Esophagus muscularis mucosa (tissue), 4 donors: Measurements from ENCODE around the gene SLC35F3. TPM values are rescaled to one million over a fixed set of nuclear protein-coding genes. Genes with fewer than 3 reads are reported as not detected.

Source experiments
- DNase-seq: peaks from one replicate; pipeline ENCODE4 v3.0.0-alpha.2; 2017; ENCODE audit errors: extremely low spot score
- H3K27ac ChIP-seq, 4 donors: fragments of 200-600 bp; sonication (generic); replicated peaks in 1 of 4; 1 replicate in 3 of 4; 2 replicates in 1 of 4; pipeline ENCODE4 v1.5.1; 2016 to 2019; ENCODE audit warnings: mild to moderate bottlenecking in 1 of 4
- H3K27me3 ChIP-seq, 4 donors: fragments of 200-600 bp; sonication (generic); one replicate each; pipeline versions ENCODE4 v1.5.1 to v1.6.0; 2016 to 2019
- H3K36me3 ChIP-seq, 4 donors: fragments of 200-600 bp; sonication (generic); one replicate each; pipeline ENCODE4 v1.5.1; 2016 to 2019
- H3K4me1 ChIP-seq, 4 donors: fragments of 200-600 bp; sonication (generic); one replicate each; pipeline ENCODE4 v1.5.1; 2016 to 2019
- H3K4me3 ChIP-seq, 4 donors: fragments of 200-600 bp; sonication (generic); 1 replicate in 2 of 4; 2 replicates in 2 of 4; pipeline ENCODE4 v1.5.1; 2016 to 2019; ENCODE audit warnings: mild to moderate bottlenecking in 4 of 4, moderate library complexity in 1 of 4
- H3K9me3 ChIP-seq, 4 donors: fragments of 200-600 bp; sonication (generic); 1 replicate in 3 of 4; 2 replicates in 1 of 4; pipeline ENCODE4 v1.5.1; 2016 to 2019
- CTCF ChIP-seq, 3 experiments: fragments of 200-600 bp in 2 of 3; fragments of 450-650 bp in 1 of 3; sonication (generic) in 2 of 3; IDR thresholded peaks; one replicate each; pipeline ENCODE4 v1.5.1; 2017 to 2019; ENCODE audit warnings: antibody characterized with exemption in 3 of 3, mild to moderate bottlenecking in 2 of 3, moderate library complexity in 1 of 3
- EP300 ChIP-seq: sonication (generic); formaldehyde crosslinking; IDR thresholded peaks from one replicate; pipeline ENCODE4 v1.6.1; 2017; ENCODE audit warnings: antibody characterized with exemption
- POLR2A ChIP-seq: fragments of 450-650 bp; IDR thresholded peaks from one replicate; pipeline ENCODE4 v1.6.1; 2017; ENCODE audit warnings: antibody characterized with exemption, moderate library complexity, mild to moderate bottlenecking, low read depth
- POLR2AphosphoS5 ChIP-seq, 2 donors: sonication (generic); formaldehyde crosslinking; IDR thresholded peaks; one replicate each; pipeline ENCODE4 v1.6.1; 2017; ENCODE audit warnings: antibody characterized with exemption in 2 of 2
- WGBS: methylation state at CpG from one replicate; pipeline ENCODE4 v1.1.5; 2018; 5-methylcytosine and 5-hydroxymethylcytosine counted together
- intact Hi-C: fragments of 100-400 bp; cut with DNase I; formaldehyde crosslinking; loops from one replicate; pipeline ENCODE4 v1.15.1; 2023
- total RNA-seq, 4 donors: library from RNA; depleted of rRNA; stranded (reverse); fragments of >200 nt; gene quantifications; one replicate each; pipeline versions ENCODE4 v1.1.0 to v1.2.1, GENCODE V29; 2016

Gene SLC35F3
- total RNA-seq, 4 donors from 2014 or later = 0.34 TPM; not detected in 3

DNA sequence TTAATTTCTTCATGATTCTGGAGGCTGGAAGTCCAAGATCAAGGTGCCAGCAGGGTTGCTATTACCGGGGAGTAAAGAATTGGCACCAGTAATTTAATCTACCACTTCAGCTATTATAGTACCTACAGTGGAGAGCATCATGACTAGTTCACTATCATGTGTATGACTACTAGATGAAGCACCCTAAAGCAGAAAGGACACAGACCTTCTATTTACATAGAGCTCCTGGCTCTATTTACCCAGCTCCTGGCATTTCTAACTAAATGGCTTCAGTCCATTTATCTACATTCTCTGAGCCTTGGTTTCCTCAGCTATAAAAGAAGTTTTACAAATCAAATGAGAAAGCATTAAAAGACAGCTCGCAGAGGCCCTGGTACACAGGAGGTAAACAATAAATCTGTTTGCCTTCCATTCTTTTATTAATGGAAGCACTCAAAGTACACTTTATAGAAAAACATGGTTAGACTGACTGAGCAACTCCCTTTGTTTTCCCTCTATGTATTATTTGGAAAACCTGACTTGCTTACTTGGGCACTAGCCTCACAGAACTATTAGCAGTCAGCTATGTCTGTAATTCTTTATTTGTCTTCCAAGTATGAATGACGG lies 203.0 kb downstream of the SLC35F3 start:
- TF ChIP-seq POLR2AphosphoS5 (IDR thresholded peaks at IDR 0.05) (no peak), CTCF (IDR thresholded peaks at IDR 0.05) (no peak), POLR2A (no peak), EP300 (no peak)
- intact Hi-C loops = no loop called here
- no peak for DNase-seq
- Histone ChIP-seq H3K27ac (no peak overlapping the region), H3K9me3 (peaks cover 0 to 5% (median 2%) of the 10 kb centered on the region in 4 donors), H3K36me3 (no peaks in the 10 kb centered on the region), H3K4me1 (no peaks in the 10 kb centered on the region), H3K27me3 (peaks cover 0 to 33% (median 1%) of the 10 kb centered on the region in 4 donors), H3K4me3 (no peak overlapping the region)
- 84% methylated on average over 3 of the region's 3 CpGs for WGBS

DNA sequence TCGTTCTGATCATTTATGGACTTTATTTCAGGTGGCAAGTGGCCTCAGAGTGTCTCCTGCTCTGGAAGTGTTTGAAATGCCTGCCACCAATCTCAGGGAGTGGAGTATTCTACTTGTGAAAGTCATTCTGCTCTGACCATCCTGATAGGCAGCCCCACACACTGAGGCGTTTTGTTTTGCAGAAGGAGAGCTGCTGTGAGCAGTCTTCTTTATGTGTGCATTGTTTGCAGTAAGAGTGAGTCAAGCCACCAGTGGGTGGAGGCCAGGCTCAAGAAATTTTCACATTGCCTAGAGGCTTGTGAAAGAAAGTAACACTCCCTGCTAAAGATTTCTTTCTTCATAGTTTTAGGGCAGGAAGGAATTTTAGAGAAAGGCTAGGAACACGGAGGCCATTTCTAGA lies 204.4 kb downstream of the SLC35F3 start:
- Histone ChIP-seq H3K9me3 (peaks cover 0 to 5% (median 2%) of the 10 kb centered on the region in 4 donors), H3K4me1 (no peaks in the 10 kb centered on the region), H3K4me3 (no peak overlapping the region), H3K27me3 (peaks cover 0 to 31% (median 0%) of the 10 kb centered on the region in 4 donors), H3K36me3 (no peaks in the 10 kb centered on the region), H3K27ac (no peak overlapping the region)
- 82% methylated on average over 3 of the region's 3 CpGs for WGBS
- intact Hi-C loops = no loop called here
- TF ChIP-seq EP300 (no peak), POLR2A (no peak), POLR2AphosphoS5 (IDR thresholded peaks at IDR 0.05) (no peak), CTCF (IDR thresholded peaks at IDR 0.05) (no peak)
- no peak for DNase-seq

GRCh38 chr1:234109840-234110239 lies 205.4 kb downstream of the SLC35F3 start:
- DNase-seq = no peak
- no peaks in the 10 kb centered on the region for H3K36me3 ChIP-seq
- intact Hi-C loops = loop anchor here (10.0 kb wide), 1 partner anchor 205 kb away; no protein-coding TSS in a partner anchor
- 90% methylated on average over 5 of the region's 5 CpGs for WGBS
- TF ChIP-seq POLR2A = no peak
- no peak for TF ChIP-seq CTCF (IDR thresholded peaks at IDR 0.05)
- no peak for TF ChIP-seq EP300
- no peak for TF ChIP-seq POLR2AphosphoS5 (IDR thresholded peaks at IDR 0.05)
- H3K4me3 ChIP-seq = no peak overlapping the region
- peaks cover 0 to 3% (median under 1%) of the 10 kb centered on the region in 4 donors for H3K4me1 ChIP-seq
- H3K27me3 ChIP-seq = peaks cover 0 to 33% (median under 1%) of the 10 kb centered on the region in 4 donors
- peaks cover 0 to 5% (median 2%) of the 10 kb centered on the region in 4 donors for H3K9me3 ChIP-seq
- H3K27ac ChIP-seq = no peak overlapping the region

GRCh38 chr1:234111458-234112142 lies 207.1 kb downstream of the SLC35F3 start:
- DNase-seq = no peak
- peaks cover 0 to 5% (median 2%) of the 10 kb centered on the region in 4 donors for H3K4me1 ChIP-seq
- WGBS = 49% methylated on average over 17 of the region's 17 CpGs
- TF ChIP-seq POLR2A (no peak), EP300 (no peak), CTCF (IDR thresholded peaks at IDR 0.05) (no peak), POLR2AphosphoS5 (IDR thresholded peaks at IDR 0.05) (no peak)
- no peak overlapping the region for H3K4me3 ChIP-seq
- intact Hi-C loops = loop anchor here (10.0 kb wide), 1 partner anchor 203 kb away; no protein-coding TSS in a partner anchor
- peaks cover 0 to 33% (median 2%) of the 10 kb centered on the region in 4 donors for H3K27me3 ChIP-seq
- no peak overlapping the region for H3K27ac ChIP-seq
- no peaks in the 10 kb centered on the region for H3K36me3 ChIP-seq
- peaks cover 0 to 5% (median 0%) of the 10 kb centered on the region in 4 donors for H3K9me3 ChIP-seq
